Keratinocyte (primary cell): ENCODE results near the gene HOXB4. TPM values are rescaled to one million over a fixed set of nuclear protein-coding genes. Genes with fewer than 3 reads are reported as not detected.

ENCODE experiments used
- DNase-seq: peaks from one replicate; pipeline ENCODE4 v3.0.0-alpha.2; 2011; ENCODE audit warnings: low read depth, missing footprints, low spot score
- FAIRE-seq: peaks from 2 replicates; lab custom pipeline; 2011; peaks lifted over from hg19 to GRCh38; lab: Jason Lieb, UNC
- H2AFZ ChIP-seq: 2 replicates; pipeline ENCODE4 v1.6.0; 2012; ENCODE audit warnings: low read length, control low read depth, inconsistent platforms; ENCODE audit not compliant: control insufficient read depth
- H3K27ac ChIP-seq: 2 replicates; pipeline ENCODE4 v1.5.1; 2011; ENCODE audit warnings: low read length; ENCODE audit not compliant: control insufficient read depth, insufficient read depth
- H3K27me3 ChIP-seq: 3 replicates; pipeline ENCODE4 v1.6.0; 2011; ENCODE audit warnings: low read length; ENCODE audit not compliant: control insufficient read depth, insufficient read depth; ENCODE audit errors: extremely low read depth
- H3K36me3 ChIP-seq, 2 experiments: 2 replicates in 1 of 2; 3 replicates in 1 of 2; pipeline ENCODE4 v1.5.1; 2011; ENCODE audit warnings: low read length in 2 of 2, mild to moderate bottlenecking in 1 of 2; ENCODE audit not compliant: control insufficient read depth in 2 of 2, insufficient read depth in 2 of 2; ENCODE audit errors: extremely low read depth in 1 of 2
- H3K4me1 ChIP-seq: 3 replicates; pipeline ENCODE4 v1.5.1; 2011; ENCODE audit warnings: low read length; ENCODE audit not compliant: control insufficient read depth, insufficient read depth; ENCODE audit errors: extremely low read depth
- H3K4me2 ChIP-seq: 3 replicates; pipeline ENCODE4 v1.6.0; 2011; ENCODE audit warnings: low read depth, low read length; ENCODE audit not compliant: control insufficient read depth, insufficient read depth; ENCODE audit errors: extremely low read depth
- H3K4me3 ChIP-seq, 3 experiments: fragments of 200-600 bp in 1 of 3; sonication (generic) in 1 of 3; 2 replicates in 2 of 3; 3 replicates in 1 of 3; pipeline ENCODE4 v1.5.1; 2011 to 2016; ENCODE audit warnings: low read length in 3 of 3, mild to moderate bottlenecking in 3 of 3, control low read depth in 2 of 3, inconsistent platforms in 1 of 3, low read depth in 1 of 3, mixed read lengths in 1 of 3, mixed run types in 1 of 3, moderate library complexity in 1 of 3; ENCODE audit not compliant: control insufficient read depth in 2 of 3, insufficient read depth in 2 of 3; ENCODE audit errors: extremely low read depth in 1 of 3
- H3K79me2 ChIP-seq: 2 replicates; pipeline ENCODE4 v1.6.0; 2012; ENCODE audit warnings: low read length; ENCODE audit not compliant: control insufficient read depth, insufficient read depth
- H3K9ac ChIP-seq: 3 replicates; pipeline ENCODE4 v1.6.0; 2011; ENCODE audit warnings: low read length; ENCODE audit not compliant: control insufficient read depth, insufficient read depth; ENCODE audit errors: extremely low read depth
- H3K9me1 ChIP-seq: 3 replicates; pipeline ENCODE4 v1.6.0; 2011; ENCODE audit warnings: low read length; ENCODE audit not compliant: control insufficient read depth, insufficient read depth; ENCODE audit errors: extremely low read depth
- H3K9me3 ChIP-seq: 2 replicates; pipeline ENCODE4 v1.5.1; 2012; ENCODE audit warnings: low read depth, low read length; ENCODE audit not compliant: control insufficient read depth
- H4K20me1 ChIP-seq: 3 replicates; pipeline ENCODE4 v1.6.0; 2011; ENCODE audit warnings: low read length; ENCODE audit not compliant: control insufficient read depth, insufficient read depth; ENCODE audit errors: extremely low read depth
- EZH2 ChIP-seq: IDR thresholded peaks from one replicate; pipeline ENCODE4 v1.6.1; 2012; ENCODE audit warnings: inconsistent platforms, mild to moderate bottlenecking, low read length, moderate library complexity
- dilution Hi-C: fragments of 300-500 bp; cut with MboI; formaldehyde crosslinking; loops from one replicate; pipeline ENCODE4 v1.7.0; 2020; ENCODE audit warnings: low sequenced_read_pairs; ENCODE audit not compliant: extremely low pct_ligation_motif_present
- polyA plus RNA-seq, 5 experiments: library from polyadenylated mRNA; depleted of rRNA in 3 of 5; stranded (reverse) in 3 of 5; stranded (forward) in 1 of 5; unstranded in 1 of 5; fragments of >200 nt; gene quantifications; 1 replicate in 1 of 5; 2 replicates in 3 of 5; 3 replicates in 1 of 5; pipeline versions ENCODE4 v1.2.1 to v1.2.3, GENCODE V29; 2011 to 2012; ENCODE audit warnings: missing spikeins in 2 of 5, low read depth in 1 of 5, low replicate concordance in 1 of 5
- TF ChIP-seq, protein P1 (sequence below), 3 experiments: IDR thresholded peaks in 1 of 3; conservative IDR thresholded peaks in 1 of 3; optimal IDR thresholded peaks in 1 of 3; 2 replicates in 2 of 3; 3 replicates in 1 of 3; pipeline versions ENCODE3 to v1.5.1; 2011; ENCODE audit warnings: low read length in 3 of 3, mild to moderate bottlenecking in 3 of 3, moderate library complexity in 2 of 3, control low read depth in 1 of 3, inconsistent platforms in 1 of 3; ENCODE audit not compliant: insufficient read depth in 2 of 3; ENCODE audit errors: extremely low read depth in 1 of 3

Gene HOXB4
- polyA plus RNA-seq, 1 donor (not counting 4 experiments of a cell fraction or from before 2014, with no cell fraction given): 0.59 TPM

DNA sequence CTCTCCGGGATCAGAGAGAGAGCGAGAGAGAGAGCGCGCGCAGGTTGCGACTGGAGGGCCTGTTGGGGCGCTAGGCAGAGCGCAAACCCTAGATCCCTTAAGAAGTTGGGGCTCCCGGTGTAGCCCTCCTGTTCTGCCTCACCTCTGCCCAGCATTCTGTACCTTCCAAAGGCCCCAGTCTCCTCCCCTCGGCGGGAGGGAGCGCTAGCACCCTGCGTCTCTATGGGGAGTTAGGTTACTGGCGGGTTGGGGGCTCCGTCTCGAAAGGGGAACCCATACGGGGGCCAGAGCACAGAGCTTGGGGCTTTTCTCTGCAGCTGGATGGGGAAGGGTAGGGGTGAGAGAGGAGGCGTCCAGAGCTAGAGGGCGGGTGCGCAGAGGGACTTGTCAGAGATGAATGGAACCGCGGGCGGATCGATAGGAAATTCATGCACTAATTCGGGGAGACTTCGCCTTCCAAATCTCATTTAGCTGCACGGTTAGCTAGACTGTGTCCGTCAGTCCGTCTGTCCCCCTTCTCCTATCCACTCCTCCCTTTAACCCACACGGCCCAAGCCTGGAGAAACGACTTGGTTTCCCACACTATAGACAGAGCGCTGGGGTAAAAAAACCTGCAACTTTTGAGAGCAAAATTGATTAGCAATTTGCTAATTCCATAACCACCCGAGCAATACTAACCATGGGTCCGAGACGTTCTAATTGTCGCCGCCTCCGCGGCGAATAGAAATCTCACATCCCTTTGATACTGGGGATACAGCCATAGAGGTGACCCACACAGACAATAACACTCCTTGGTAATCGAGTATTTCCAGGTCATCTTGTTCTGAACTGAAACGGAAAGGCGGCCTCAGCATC, 693 bp upstream of the HOXB4 start:
- dilution Hi-C loops: no loop called here
- Histone ChIP-seq H3K79me2 (no peaks in the 10 kb centered on the region), H3K36me3 (peaks cover 0 to 2% of the 10 kb centered on the region in 2 experiments), H3K4me1 (peaks cover 19% of the 10 kb centered on the region), H3K27me3 (peaks cover 82% of the 10 kb centered on the region), H3K4me2 (peak overlapping the region; percentile 71), H4K20me1 (no peaks in the 10 kb centered on the region), H3K9me1 (no peaks in the 10 kb centered on the region), H3K9me3 (no peaks in the 10 kb centered on the region), H3K9ac (peak overlapping the region; percentile 58), H3K27ac (no peak overlapping the region), H2AFZ (peak overlapping the region; percentile 60), H3K4me3 (peak overlapping the region; percentile 58 to 76 (median 65))
- DNase-seq (no peak), FAIRE-seq (peak; percentile 44)
- TF ChIP-seq, protein P1, sequence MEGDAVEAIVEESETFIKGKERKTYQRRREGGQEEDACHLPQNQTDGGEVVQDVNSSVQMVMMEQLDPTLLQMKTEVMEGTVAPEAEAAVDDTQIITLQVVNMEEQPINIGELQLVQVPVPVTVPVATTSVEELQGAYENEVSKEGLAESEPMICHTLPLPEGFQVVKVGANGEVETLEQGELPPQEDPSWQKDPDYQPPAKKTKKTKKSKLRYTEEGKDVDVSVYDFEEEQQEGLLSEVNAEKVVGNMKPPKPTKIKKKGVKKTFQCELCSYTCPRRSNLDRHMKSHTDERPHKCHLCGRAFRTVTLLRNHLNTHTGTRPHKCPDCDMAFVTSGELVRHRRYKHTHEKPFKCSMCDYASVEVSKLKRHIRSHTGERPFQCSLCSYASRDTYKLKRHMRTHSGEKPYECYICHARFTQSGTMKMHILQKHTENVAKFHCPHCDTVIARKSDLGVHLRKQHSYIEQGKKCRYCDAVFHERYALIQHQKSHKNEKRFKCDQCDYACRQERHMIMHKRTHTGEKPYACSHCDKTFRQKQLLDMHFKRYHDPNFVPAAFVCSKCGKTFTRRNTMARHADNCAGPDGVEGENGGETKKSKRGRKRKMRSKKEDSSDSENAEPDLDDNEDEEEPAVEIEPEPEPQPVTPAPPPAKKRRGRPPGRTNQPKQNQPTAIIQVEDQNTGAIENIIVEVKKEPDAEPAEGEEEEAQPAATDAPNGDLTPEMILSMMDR (optimal IDR thresholded peaks at IDR 0.05 in 1 of 3, IDR thresholded peaks at IDR 0.05 in 1 of 3, conservative IDR thresholded peaks at IDR 0.05 in 1 of 3; ENCODE audit: extremely low read depth in 1 of 3, insufficient read depth in 2 of 3, low read length in 3 of 3): no peak
- TF ChIP-seq EZH2: peak; percentile 84

DNA sequence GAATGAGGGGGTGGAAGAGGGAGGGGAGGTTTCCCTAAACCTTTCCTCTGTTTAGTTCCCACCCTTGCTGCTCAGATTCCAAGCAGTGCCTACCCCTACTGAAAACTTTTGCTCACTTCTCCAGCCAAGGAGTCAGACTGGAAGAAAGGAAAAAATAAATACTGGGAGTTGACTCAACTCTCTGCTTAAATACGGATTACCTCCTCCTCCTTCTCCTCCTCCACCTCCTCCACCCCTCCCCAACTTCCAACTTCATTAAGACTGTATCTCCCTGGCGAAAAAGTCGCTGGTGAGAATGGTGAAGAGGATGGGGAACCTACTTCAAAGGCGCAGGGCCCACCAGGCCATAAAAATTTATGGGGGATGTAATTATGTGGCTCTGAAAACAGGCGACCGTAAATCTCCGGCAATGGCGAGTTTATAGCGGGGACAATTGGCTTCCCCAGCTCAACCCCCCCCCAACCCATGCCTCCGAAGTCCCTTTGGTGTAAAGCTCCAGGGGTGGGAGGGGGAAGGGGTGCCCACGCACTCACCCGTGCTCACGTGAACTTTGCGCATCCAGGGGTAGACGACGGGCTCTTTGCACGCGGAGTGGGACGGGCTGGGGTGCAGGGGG, 712 bp downstream of the HOXB4 start:
- DNase-seq (no peak), FAIRE-seq (no peak)
- no peak overlapping the region for H2AFZ ChIP-seq
- H3K4me1 ChIP-seq: peaks cover 30% of the 10 kb centered on the region
- H3K27me3 ChIP-seq: peaks cover 88% of the 10 kb centered on the region
- H3K4me3 ChIP-seq: peak overlapping the region; percentile 58 to 66 (median 60)
- H3K36me3 ChIP-seq: peaks cover 0 to 2% of the 10 kb centered on the region in 2 experiments
- no peaks in the 10 kb centered on the region for H3K79me2 ChIP-seq
- no peak overlapping the region for H3K27ac ChIP-seq
- H3K9me1 ChIP-seq: no peaks in the 10 kb centered on the region
- peak overlapping the region; percentile 85 for H3K4me2 ChIP-seq
- dilution Hi-C loops: no loop called here
- H3K9me3 ChIP-seq: no peaks in the 10 kb centered on the region
- H4K20me1 ChIP-seq: no peaks in the 10 kb centered on the region
- no peak for TF ChIP-seq EZH2
- TF ChIP-seq, protein P1 (optimal IDR thresholded peaks at IDR 0.05 in 1 of 3, IDR thresholded peaks at IDR 0.05 in 1 of 3, conservative IDR thresholded peaks at IDR 0.05 in 1 of 3; ENCODE audit: extremely low read depth in 1 of 3, insufficient read depth in 2 of 3, low read length in 3 of 3): no peak
- H3K9ac ChIP-seq: peak overlapping the region; percentile 41
